Trophoblast cell (in vitro differentiated cells and primary cell): ENCODE results near the gene MYH15.

Experiments used
- DNase-seq, 2 donors: peaks; one replicate each; pipeline ENCODE4 v3.0.0-alpha.2; 2016
- H2AFZ ChIP-seq: 2 replicates; pipeline ENCODE4 v1.6.1; 2013; ENCODE audit warnings: low read length, moderate library complexity, mild to moderate bottlenecking; ENCODE audit not compliant: insufficient read depth, poor library complexity
- H2AK5ac ChIP-seq: 2 replicates; pipeline ENCODE4 v1.6.1; 2013; ENCODE audit warnings: mild to moderate bottlenecking, low read length
- H2BK120ac ChIP-seq: 2 replicates; pipeline ENCODE4 v1.6.1; 2013; ENCODE audit warnings: low read length, mild to moderate bottlenecking, moderate library complexity; ENCODE audit not compliant: insufficient read depth, poor library complexity
- H2BK12ac ChIP-seq: 2 replicates; pipeline ENCODE4 v1.6.1; 2013; ENCODE audit warnings: mild to moderate bottlenecking, low read length, moderate library complexity
- H2BK5ac ChIP-seq: 2 replicates; pipeline ENCODE4 v1.6.1; 2013; ENCODE audit warnings: low read length, low read depth, moderate library complexity, mild to moderate bottlenecking; ENCODE audit not compliant: poor library complexity
- H3K14ac ChIP-seq: 2 replicates; pipeline ENCODE4 v1.6.1; 2013; ENCODE audit warnings: mild to moderate bottlenecking, low read length
- H3K18ac ChIP-seq: 2 replicates; pipeline ENCODE4 v1.6.1; 2013; ENCODE audit warnings: mild to moderate bottlenecking, low read length
- H3K23ac ChIP-seq: 2 replicates; pipeline ENCODE4 v1.6.1; 2013; ENCODE audit warnings: low read length
- H3K27ac ChIP-seq: 2 replicates; pipeline ENCODE4 v1.5.1; 2013; ENCODE audit warnings: low read depth, mild to moderate bottlenecking, inconsistent platforms, low read length, moderate library complexity
- H3K27me3 ChIP-seq: 2 replicates; pipeline ENCODE4 v1.6.1; 2013; ENCODE audit warnings: inconsistent platforms, mild to moderate bottlenecking, low read length, moderate library complexity; ENCODE audit not compliant: insufficient read depth
- H3K36me3 ChIP-seq, 2 experiments: 1 replicate in 1 of 2; 2 replicates in 1 of 2; pipeline ENCODE4 v1.6.1; 2013; ENCODE audit warnings: low read length in 2 of 2, mild to moderate bottlenecking in 2 of 2, moderate library complexity in 1 of 2; ENCODE audit not compliant: insufficient read depth in 2 of 2, control insufficient read depth in 1 of 2
- H3K4ac ChIP-seq: 2 replicates; pipeline ENCODE4 v1.6.1; 2013; ENCODE audit warnings: low read depth, mild to moderate bottlenecking, low read length, moderate library complexity
- H3K4me1 ChIP-seq, 2 experiments: 1 replicate in 1 of 2; 2 replicates in 1 of 2; pipeline ENCODE4 v1.6.1; 2013; ENCODE audit warnings: low read length in 2 of 2, mild to moderate bottlenecking in 2 of 2, moderate library complexity in 1 of 2; ENCODE audit not compliant: insufficient read depth in 2 of 2, control insufficient read depth in 1 of 2
- H3K4me2 ChIP-seq: 2 replicates; pipeline ENCODE4 v1.6.1; 2013; ENCODE audit warnings: inconsistent platforms, mild to moderate bottlenecking, low read length, moderate library complexity
- H3K4me3 ChIP-seq: 2 replicates; pipeline ENCODE4 v1.5.1; 2013; ENCODE audit warnings: mild to moderate bottlenecking, low read depth, low read length, inconsistent platforms
- H3K79me1 ChIP-seq: one replicate; pipeline ENCODE4 v1.6.1; 2013; ENCODE audit warnings: low read length
- H3K79me2 ChIP-seq: 2 replicates; pipeline ENCODE4 v1.6.1; 2013; ENCODE audit warnings: low read length, mild to moderate bottlenecking; ENCODE audit not compliant: control insufficient read depth, insufficient read depth, poor library complexity
- H3K9ac ChIP-seq: 2 replicates; pipeline ENCODE4 v1.6.1; 2013; ENCODE audit warnings: mild to moderate bottlenecking, low read length
- H3K9me3 ChIP-seq: 2 replicates; pipeline ENCODE4 v1.6.1; 2013; ENCODE audit warnings: low read depth, mild to moderate bottlenecking, control low read depth, inconsistent platforms, low read length; ENCODE audit not compliant: insufficient read depth
- H4K12ac ChIP-seq: 2 replicates; pipeline ENCODE4 v1.6.1; 2013; ENCODE audit warnings: low read depth, mild to moderate bottlenecking, low read length, moderate library complexity
- H4K8ac ChIP-seq: 2 replicates; pipeline ENCODE4 v1.6.1; 2013; ENCODE audit warnings: low read depth, mild to moderate bottlenecking, low read length, moderate library complexity
- H4K91ac ChIP-seq: one replicate; pipeline ENCODE4 v1.6.1; 2013; ENCODE audit warnings: low read depth, mild to moderate bottlenecking, low read length, moderate library complexity
- WGBS: extraction: QIAGEN DNeasy Blood & Tissue Kit; methylation state at CpG from one replicate; pipeline ENCODE4 v1.1.7; 2013; ENCODE audit warnings: missing lambda C conversion rate; ENCODE audit not compliant: insufficient read length, insufficient coverage; ENCODE audit errors: extremely low coverage; 5-methylcytosine and 5-hydroxymethylcytosine counted together

The MYH15 gene

GRCh38 chr3:108428586-108428985 is 81.8 kb downstream of the MYH15 start:
- Histone ChIP-seq H3K4me2 (no peak overlapping the region), H3K27ac (no peak overlapping the region), H3K14ac (no peak overlapping the region), H4K8ac (no peak overlapping the region), H3K36me3 (peaks cover 2 to 4% of the 10 kb centered on the region in 2 experiments), H3K79me1 (no peaks in the 10 kb centered on the region), H3K4me3 (no peak overlapping the region), H2AK5ac (no peak overlapping the region), H3K4me1 (no peaks in the 10 kb centered on the region), H3K18ac (no peak overlapping the region), H2BK120ac (no peak overlapping the region), H4K91ac (no peak overlapping the region), H2BK12ac (no peak overlapping the region), H4K12ac (no peak overlapping the region), H3K79me2 (no peaks in the 10 kb centered on the region), H3K27me3 (no peaks in the 10 kb centered on the region), H2AFZ (no peak overlapping the region), H3K4ac (no peak overlapping the region), H2BK5ac (no peak overlapping the region), H3K9me3 (peaks cover 9% of the 10 kb centered on the region), H3K23ac (no peak overlapping the region), H3K9ac (no peak overlapping the region)
- no CpG with 5 or more reads among the region's 3 CpGs for WGBS
- no peak for DNase-seq

- WGBS = no CpG with 5 or more reads among the region's 2 CpGs
- Histone ChIP-seq H3K14ac (no peak overlapping the region), H3K9me3 (no peaks in the 10 kb centered on the region), H3K23ac (no peak overlapping the region), H4K8ac (no peak overlapping the region), H3K27ac (no peak overlapping the region), H4K12ac (no peak overlapping the region), H3K4me2 (no peak overlapping the region), H3K27me3 (no peaks in the 10 kb centered on the region), H3K79me1 (no peaks in the 10 kb centered on the region), H2BK120ac (no peak overlapping the region), H2AFZ (no peak overlapping the region), H3K4me1 (peaks cover 0 to 2% of the 10 kb centered on the region in 2 experiments), H3K4me3 (no peak overlapping the region), H3K79me2 (no peaks in the 10 kb centered on the region), H3K18ac (no peak overlapping the region), H3K4ac (no peak overlapping the region), H4K91ac (no peak overlapping the region), H2AK5ac (no peak overlapping the region), H3K9ac (no peak overlapping the region), H3K36me3 (no peaks in the 10 kb centered on the region), H2BK12ac (no peak overlapping the region), H2BK5ac (no peak overlapping the region)
- peak; percentile 61 to 66 for DNase-seq
Measured at GRCh38 chr3:108420926-108421325, 89.5 kb downstream of the MYH15 start.

- Histone ChIP-seq H2BK5ac (no peak overlapping the region), H3K27me3 (no peaks in the 10 kb centered on the region), H3K79me1 (no peaks in the 10 kb centered on the region), H3K9ac (no peak overlapping the region), H2AK5ac (no peak overlapping the region), H4K12ac (no peak overlapping the region), H3K4ac (no peak overlapping the region), H3K79me2 (no peaks in the 10 kb centered on the region), H4K91ac (no peak overlapping the region), H3K9me3 (no peaks in the 10 kb centered on the region), H3K4me2 (no peak overlapping the region), H3K4me1 (peaks cover 5 to 10% of the 10 kb centered on the region in 2 experiments), H3K14ac (no peak overlapping the region), H3K4me3 (no peak overlapping the region), H4K8ac (no peak overlapping the region), H3K27ac (no peak overlapping the region), H2BK120ac (no peak overlapping the region), H3K18ac (no peak overlapping the region), H2BK12ac (no peak overlapping the region), H3K23ac (no peak overlapping the region), H2AFZ (no peak overlapping the region), H3K36me3 (no peaks in the 10 kb centered on the region)
- no CpG with 5 or more reads among the region's 4 CpGs for whole genome bisulfite sequencing
- no peak for DNase-seq
Measured at GRCh38 chr3:108416111-108416869, 94.1 kb downstream of the MYH15 start.

GRCh38 chr3:108415661-108416060 is 94.7 kb downstream of the MYH15 start:
- H3K9ac ChIP-seq = no peak overlapping the region
- no peak overlapping the region for H2BK120ac ChIP-seq
- no peak overlapping the region for H4K91ac ChIP-seq
- peaks cover under 1% of the 10 kb centered on the region for H3K9me3 ChIP-seq
- H3K4me3 ChIP-seq = no peak overlapping the region
- H3K18ac ChIP-seq = no peak overlapping the region
- no peak overlapping the region for H3K4me2 ChIP-seq
- no peak overlapping the region for H2BK5ac ChIP-seq
- H3K79me1 ChIP-seq = no peaks in the 10 kb centered on the region
- H2AFZ ChIP-seq = no peak overlapping the region
- no peaks in the 10 kb centered on the region for H3K79me2 ChIP-seq
- H3K23ac ChIP-seq = no peak overlapping the region
- no peak for DNase-seq
- H2AK5ac ChIP-seq = peak overlapping the region; percentile 46
- no peak overlapping the region for H4K12ac ChIP-seq
- no peak overlapping the region for H3K27ac ChIP-seq
- H3K36me3 ChIP-seq = no peaks in the 10 kb centered on the region
- no CpG with 5 or more reads among the region's 3 CpGs for WGBS
- no peak overlapping the region for H3K14ac ChIP-seq
- H3K4ac ChIP-seq = no peak overlapping the region
- H3K27me3 ChIP-seq = no peaks in the 10 kb centered on the region
- peaks cover 5 to 10% of the 10 kb centered on the region in 2 experiments for H3K4me1 ChIP-seq
- no peak overlapping the region for H4K8ac ChIP-seq
- H2BK12ac ChIP-seq = peak overlapping the region; percentile 65
